Right cardiac atrium (tissue), 5 donors: Measurements from ENCODE around the gene IQCN. TPM values are rescaled to one million over a fixed set of nuclear protein-coding genes. Genes with fewer than 3 reads are reported as not detected.

Source experiments
- ATAC-seq, 2 donors: fragments of 200-7000 bp; cut with Tn5 transposase; one replicate each; pipeline versions ENCODE4 v1.8.0 to v1.9.1; 2020; ENCODE audit warnings: moderate library complexity in 2 of 2, mild to moderate bottlenecking in 1 of 2
- DNase-seq, 3 donors: peaks; one replicate each; pipeline ENCODE4 v3.0.0-alpha.2; 2020
- H3K27ac ChIP-seq: one replicate; pipeline ENCODE4 v1.5.1; 2013; ENCODE audit warnings: mild to moderate bottlenecking, low read length, control low read depth, moderate library complexity
- H3K27me3 ChIP-seq: one replicate; pipeline ENCODE4 v1.6.1; 2013; ENCODE audit not compliant: control insufficient read depth, insufficient read depth
- H3K4me1 ChIP-seq: one replicate; pipeline ENCODE4 v1.6.1; 2013; ENCODE audit warnings: low read length; ENCODE audit not compliant: control insufficient read depth, insufficient read depth
- H3K4me3 ChIP-seq: one replicate; pipeline ENCODE4 v1.5.1; 2013; ENCODE audit warnings: low read length, control low read depth
- H3K9me3 ChIP-seq: one replicate; pipeline ENCODE4 v1.6.1; 2013; ENCODE audit warnings: low read length; ENCODE audit not compliant: control insufficient read depth
- WGBS: extraction: QIAGEN DNeasy Blood & Tissue Kit; methylation state at CpG from one replicate; pipeline ENCODE4 v1.1.7; 2013; 5-methylcytosine and 5-hydroxymethylcytosine counted together
- intact Hi-C, 4 donors: fragments of 100-400 bp; cut with DNase I; formaldehyde crosslinking; loops; one replicate each; pipeline versions ENCODE4 v1.11.0 to v1.14.0; 2022 to 2023
- polyA plus RNA-seq: library from polyadenylated mRNA; stranded (reverse); fragments of 200-250 nt; gene quantifications from one replicate; pipeline ENCODE4 v1.2.3, GENCODE V29; 2013
- total RNA-seq, 4 donors: library from RNA; stranded (reverse); fragmentation: NEBNext Ultra II Directional; extraction: Animal tissue kit (Norgen Biotek cat#: 25700); gene quantifications; one replicate each; pipeline ENCODE4 v1.2.1, GENCODE V29; 2021
- donor health status: healthy with polysubstance abuse.
- donor health status: DM: no; HTN: yes; CAD: no.
- donor health status: DM: no; HTN: no; CAD: no.
- donor health status: DM: no; HTN: yes; CAD: no; lungs with severe emphysema.
- donor health status: DM: yes; HTN: yes; CAD: no.

IQCN gene
- total and polyA plus RNA-seq, 5 donors: 0.65 to 5.3 (median 1.2) TPM

GRCh38 chr19:18278521-18279265 is 4.4 kb upstream of the IQCN start:
- ATAC-seq: no peak
- H3K27ac ChIP-seq: peak overlapping the region; percentile 26
- DNase-seq: peak in 1 of 3 donors; percentile 50
- no peaks in the 10 kb centered on the region for H3K9me3 ChIP-seq
- no peaks in the 10 kb centered on the region for H3K27me3 ChIP-seq
- peak overlapping the region; percentile 84 for H3K4me3 ChIP-seq
- 54% methylated on average over 10 of the region's 10 CpGs for WGBS
- intact Hi-C loops: loop anchor here in 3 of 4 donors (2.0 to 10.0 kb wide), 4 partner anchors 44 to 136 kb away; partner anchors contain the start of genes LRRC25 (in 1 of the 3), LSM4 (in 1 of the 3) and SSBP4 (in 1 of the 3)
- H3K4me1 ChIP-seq: peaks cover 20% of the 10 kb centered on the region

- Histone ChIP-seq H3K27me3 (no peaks in the 10 kb centered on the region), H3K4me3 (no peak overlapping the region), H3K4me1 (peaks cover 15% of the 10 kb centered on the region), H3K9me3 (no peaks in the 10 kb centered on the region), H3K27ac (peak overlapping the region; percentile 71)
- 14% methylated on average over 13 of the region's 13 CpGs for WGBS
- peak; percentile 91 to 95 (median 95) for DNase-seq
- intact Hi-C loops: loop anchor here in 2 of 4 donors (10.0 kb wide), 2 partner anchors 120 to 140 kb away; partner anchors contain the start of genes LRRC25 (in 1 of the 2) and SSBP4 (in 1 of the 2)
- ATAC-seq: peak; percentile 84 to 87
Observed at GRCh38 chr19:18274781-18275356, 617 bp upstream of the IQCN start.

- 93% methylated on average over 13 of the region's 13 CpGs for WGBS
- DNase-seq (no peak), ATAC-seq (no peak)
- Histone ChIP-seq H3K9me3 (no peaks in the 10 kb centered on the region), H3K4me1 (peaks cover 12% of the 10 kb centered on the region), H3K27ac (no peak overlapping the region), H3K4me3 (no peak overlapping the region), H3K27me3 (no peaks in the 10 kb centered on the region)
- intact Hi-C loops: loop anchor here in 2 of 4 donors (10.0 kb wide), 2 partner anchors 121 to 141 kb away; partner anchors contain the start of genes LRRC25 (in 1 of the 2) and SSBP4 (in 1 of the 2)
Observed at GRCh38 chr19:18273561-18274218, 562 bp downstream of the IQCN start.

- no peak for ATAC-seq
- WGBS: 42% methylated on average over 6 of the region's 6 CpGs
- peak in 1 of 3 donors; percentile 66 for DNase-seq
- H3K4me1 ChIP-seq: peaks cover 7% of the 10 kb centered on the region
- H3K27ac ChIP-seq: no peak overlapping the region
- no peaks in the 10 kb centered on the region for H3K27me3 ChIP-seq
- no peak overlapping the region for H3K4me3 ChIP-seq
- intact Hi-C loops: loop anchor here in 2 of 4 donors (10.0 kb wide), 2 partner anchors 123 to 143 kb away; partner anchors contain the start of genes LRRC25 (in 1 of the 2) and SSBP4 (in 1 of the 2)
- no peaks in the 10 kb centered on the region for H3K9me3 ChIP-seq
Observed at GRCh38 chr19:18271433-18271841, 2.8 kb downstream of the IQCN start.

- DNase-seq: no peak
- 90% methylated on average over 9 of the region's 9 CpGs for WGBS
- Histone ChIP-seq H3K4me3 (no peak overlapping the region), H3K4me1 (peaks cover 4% of the 10 kb centered on the region), H3K27me3 (no peaks in the 10 kb centered on the region), H3K9me3 (no peaks in the 10 kb centered on the region), H3K27ac (no peak overlapping the region)
- intact Hi-C loops: loop anchor here in 2 of 4 donors (10.0 kb wide), 2 partner anchors 124 to 144 kb away; partner anchors contain the start of genes LRRC25 (in 1 of the 2) and SSBP4 (in 1 of the 2)
- no peak for ATAC-seq
Observed at GRCh38 chr19:18270326-18270725, 3.9 kb downstream of the IQCN start.

- intact Hi-C loops: loop anchor here in 1 of 4 donors (10.0 kb wide), 1 partner anchor 136 kb away; no protein-coding TSS in a partner anchor
Observed at GRCh38 chr19:18269070-18269723, 5.1 kb downstream of the IQCN start.

GRCh38 chr19:18266771-18267686 is 7.2 kb downstream of the IQCN start:
- Histone ChIP-seq H3K9me3 (no peaks in the 10 kb centered on the region), H3K27ac (no peak overlapping the region), H3K4me1 (no peaks in the 10 kb centered on the region), H3K27me3 (no peaks in the 10 kb centered on the region), H3K4me3 (no peak overlapping the region)
- DNase-seq (no peak), ATAC-seq (no peak)
- WGBS: 91% methylated on average over 42 of the region's 42 CpGs
- intact Hi-C loops: loop anchor here in 1 of 4 donors (10.0 kb wide), 1 partner anchor 138 kb away; no protein-coding TSS in a partner anchor

More at GRCh38 chr19:18269070-18269723, 5.1 kb downstream of the IQCN start:
- ATAC-seq: no peak
- no peak for DNase-seq
- Histone ChIP-seq H3K4me3 (no peak overlapping the region), H3K4me1 (peaks cover under 1% of the 10 kb centered on the region), H3K27me3 (no peaks in the 10 kb centered on the region), H3K9me3 (no peaks in the 10 kb centered on the region), H3K27ac (no peak overlapping the region)
- WGBS: 78% methylated on average over 2 of the region's 2 CpGs

GRCh38 chr19:18265582-18265981 is 8.7 kb downstream of the IQCN start:
- H3K4me1 ChIP-seq: no peaks in the 10 kb centered on the region
- DNase-seq (no peak), ATAC-seq (no peak)
- no peaks in the 10 kb centered on the region for H3K27me3 ChIP-seq
- no peaks in the 10 kb centered on the region for H3K9me3 ChIP-seq
- 93% methylated on average over 7 of the region's 7 CpGs for WGBS
- intact Hi-C loops: loop anchor here in 1 of 4 donors (10.0 kb wide), 1 partner anchor 139 kb away; no protein-coding TSS in a partner anchor
- H3K4me3 ChIP-seq: no peak overlapping the region
- H3K27ac ChIP-seq: no peak overlapping the region

- 95% methylated on average over 23 of the region's 23 CpGs for WGBS
- intact Hi-C loops: loop anchor here in 1 of 4 donors (10.0 kb wide), 1 partner anchor 140 kb away; no protein-coding TSS in a partner anchor
- ATAC-seq: no peak
Observed at GRCh38 chr19:18264971-18265540, 9.2 kb downstream of the IQCN start.

More at GRCh38 chr19:18264971-18265540, 9.2 kb downstream of the IQCN start:
- Histone ChIP-seq H3K27me3 (no peaks in the 10 kb centered on the region), H3K9me3 (no peaks in the 10 kb centered on the region), H3K4me3 (no peak overlapping the region), H3K27ac (no peak overlapping the region), H3K4me1 (no peaks in the 10 kb centered on the region)
- DNase-seq: peak in 1 of 3 donors; percentile 54
